Transverse colon (tissue), 4 donors: ENCODE results near the gene GTF3C5. TPM values are rescaled to one million over a fixed set of nuclear protein-coding genes. Genes with fewer than 3 reads are reported as not detected.
"Not testable (repeated sequence)": the region's sequence is repeated elsewhere in the genome, so short reads cannot be mapped to it uniquely, and the experiment has no call there.

ENCODE experiments used
- DNase-seq: peaks from one replicate; pipeline ENCODE4 v3.0.0-alpha.2; 2019
- H3K27ac ChIP-seq, 4 donors: fragments of 200-600 bp; sonication (generic); 2 replicates each; pipeline ENCODE4 v1.5.1; 2016 to 2018; ENCODE audit warnings: inconsistent platforms in 4 of 4
- H3K27me3 ChIP-seq: fragments of 200-600 bp; sonication (generic); 2 replicates; pipeline ENCODE4 v1.5.1; 2017; ENCODE audit warnings: inconsistent platforms
- H3K36me3 ChIP-seq, 4 donors: fragments of 200-600 bp; sonication (generic); 2 replicates each; pipeline ENCODE4 v1.5.1; 2017 to 2019; ENCODE audit warnings: inconsistent platforms in 4 of 4
- H3K4me1 ChIP-seq, 4 donors: fragments of 200-600 bp; sonication (generic); 2 replicates each; pipeline ENCODE4 v1.5.1; 2017 to 2020; ENCODE audit warnings: inconsistent platforms in 4 of 4
- H3K4me3 ChIP-seq, 4 donors: fragments of 200-600 bp; sonication (generic); 1 replicate in 1 of 4; 2 replicates in 3 of 4; pipeline versions ENCODE4 v1.5.1 to v1.6.1; 2017 to 2019; ENCODE audit warnings: inconsistent platforms in 4 of 4
- H3K9me3 ChIP-seq, 2 donors: fragments of 200-600 bp; sonication (generic); 2 replicates each; pipeline ENCODE4 v1.5.1; 2017 to 2019; ENCODE audit warnings: inconsistent platforms in 2 of 2
- CTCF ChIP-seq, 5 experiments: fragments of 200-600 bp in 3 of 5; fragments of 450-650 bp in 2 of 5; sonication (generic) in 3 of 5; IDR thresholded peaks; 1 replicate in 2 of 5; 2 replicates in 3 of 5; pipeline ENCODE4 v1.5.1; 2016 to 2017; ENCODE audit warnings: antibody characterized with exemption in 5 of 5, inconsistent platforms in 3 of 5, mild to moderate bottlenecking in 2 of 5, moderate library complexity in 1 of 5
- EP300 ChIP-seq: sonication (generic); formaldehyde crosslinking; IDR thresholded peaks from one replicate; pipeline ENCODE4 v1.6.1; 2017; ENCODE audit warnings: antibody characterized with exemption, low read depth
- POLR2A ChIP-seq: fragments of 450-650 bp; IDR thresholded peaks from one replicate; pipeline ENCODE4 v1.6.1; 2016; ENCODE audit warnings: antibody characterized with exemption, mild to moderate bottlenecking, moderate library complexity
- POLR2AphosphoS5 ChIP-seq, 3 donors: sonication (generic); formaldehyde crosslinking; IDR thresholded peaks; one replicate each; pipeline ENCODE4 v1.6.1; 2016; ENCODE audit warnings: antibody characterized with exemption in 3 of 3
- WGBS, 2 donors: methylation state at CpG; one replicate each; pipeline ENCODE4 v1.1.5; 2018; ENCODE audit warnings: low coverage in 1 of 2; 5-methylcytosine and 5-hydroxymethylcytosine counted together
- in situ Hi-C, 4 donors: fragments of 200-750 bp; cut with MboI; loops; one replicate each; pipeline versions ENCODE4 v1.15.0 to v1.15.1; 2017; ENCODE audit warnings: low sequenced_read_pairs in 3 of 4, low pct_ligation_motif_present in 1 of 4, low pct_unique_long_range_greater_than_20kb in 1 of 4
- intact Hi-C: fragments of 100-400 bp; cut with DNase I; formaldehyde crosslinking; loops from one replicate; pipeline ENCODE4 v1.15.1; 2023; ENCODE audit warnings: low total_unique reads
- total RNA-seq, 4 donors: library from RNA; depleted of rRNA; stranded (reverse); fragments of >200 nt; gene quantifications; one replicate each; pipeline ENCODE4 v1.1.0, GENCODE V29; 2016

Gene GTF3C5
- total RNA-seq, 4 donors from 2014 or later, result 44.5 to 56.9 (median 50.2) TPM

GRCh38 chr9:133066181-133066983 is 35.6 kb downstream of the GTF3C5 start:
- no peaks in the 10 kb centered on the region for H3K36me3 ChIP-seq
- in situ Hi-C loops (no loop called here), intact Hi-C loops (no loop called here)

GRCh38 chr9:133067006-133067405 is 36.2 kb downstream of the GTF3C5 start:
- Histone ChIP-seq H3K27ac (no peak overlapping the region), H3K4me1 (no peaks in the 10 kb centered on the region), H3K4me3 (no peak overlapping the region), H3K9me3 (no peaks in the 10 kb centered on the region), H3K36me3 (no peaks in the 10 kb centered on the region), H3K27me3 (no peaks in the 10 kb centered on the region)
- in situ Hi-C loops (no loop called here), intact Hi-C loops (no loop called here)
- no peak for TF ChIP-seq POLR2AphosphoS5 (IDR thresholded peaks at IDR 0.05)
- no peak for TF ChIP-seq CTCF (IDR thresholded peaks at IDR 0.05)
- no peak for TF ChIP-seq POLR2A
- no peak for TF ChIP-seq EP300
- no peak for DNase-seq
- 96% methylated on average over 11 of the region's 11 CpGs; no CpG with 5 or more reads in 1 of the 2 donors for WGBS, 2 donors

More at GRCh38 chr9:133066181-133066983, 35.6 kb downstream of the GTF3C5 start:
- Histone ChIP-seq H3K27ac (no peak overlapping the region), H3K27me3 (no peaks in the 10 kb centered on the region), H3K4me1 (no peaks in the 10 kb centered on the region), H3K4me3 (no peak overlapping the region), H3K9me3 (no peaks in the 10 kb centered on the region)
- no peak for DNase-seq
- TF ChIP-seq EP300, result no peak
- TF ChIP-seq POLR2AphosphoS5 (IDR thresholded peaks at IDR 0.05), result no peak
- TF ChIP-seq POLR2A, result no peak
- TF ChIP-seq CTCF (IDR thresholded peaks at IDR 0.05), result no peak
- WGBS, 2 donors, result 94 to 95% methylated on average over 3 to 25 of the region's 25 CpGs

- DNase-seq, result no peak
- H3K9me3 ChIP-seq, result no peaks in the 10 kb centered on the region
- no peaks in the 10 kb centered on the region for H3K4me1 ChIP-seq
- no peaks in the 10 kb centered on the region for H3K27me3 ChIP-seq
- no peak for TF ChIP-seq POLR2AphosphoS5 (IDR thresholded peaks at IDR 0.05)
- no peak for TF ChIP-seq CTCF (IDR thresholded peaks at IDR 0.05)
- no peak for TF ChIP-seq EP300
- TF ChIP-seq POLR2A, result no peak
- in situ Hi-C loops (no loop called here), intact Hi-C loops (no loop called here)
- 82% methylated on average over 11 of the region's 11 CpGs; no CpG with 5 or more reads in 1 of the 2 donors for WGBS, 2 donors
- no peak overlapping the region for H3K27ac ChIP-seq
- H3K36me3 ChIP-seq, result no peaks in the 10 kb centered on the region
- no peak overlapping the region for H3K4me3 ChIP-seq
These were observed 37.0 kb downstream of the GTF3C5 start for GRCh38 chr9:133067813-133068212.

- H3K4me3 ChIP-seq, H3K4me1 ChIP-seq, H3K9me3 ChIP-seq, in situ Hi-C loops, H3K27me3 ChIP-seq, H3K27ac ChIP-seq, H3K36me3 ChIP-seq, intact Hi-C loops, DNase-seq: not testable (repeated sequence)
- WGBS, 2 donors, result 80% methylated on average over 1 of the region's 15 CpGs; no CpG with 5 or more reads in 1 of the 2 donors
These were observed 37.6 kb downstream of the GTF3C5 start for GRCh38 chr9:133068431-133068830.

- H3K27me3 ChIP-seq, DNase-seq, H3K36me3 ChIP-seq, in situ Hi-C loops, H3K9me3 ChIP-seq, H3K27ac ChIP-seq, H3K4me3 ChIP-seq, H3K4me1 ChIP-seq, intact Hi-C loops: not testable (repeated sequence)
- 94% methylated on average over 15 of the region's 17 CpGs; no CpG with 5 or more reads in 1 of the 2 donors for WGBS, 2 donors
These were observed 39.7 kb downstream of the GTF3C5 start for GRCh38 chr9:133070500-133070961.

- WGBS, 2 donors, result 94% methylated on average over 5 of the region's 31 CpGs; no CpG with 5 or more reads in 1 of the 2 donors
- DNase-seq, H3K27ac ChIP-seq, H3K4me3 ChIP-seq, H3K27me3 ChIP-seq, H3K9me3 ChIP-seq, intact Hi-C loops, H3K4me1 ChIP-seq, in situ Hi-C loops, H3K36me3 ChIP-seq: not testable (repeated sequence)
These were observed 40.2 kb downstream of the GTF3C5 start for GRCh38 chr9:133070985-133071384.
